ENCODE results near the gene FAM13B. TPM values are rescaled to one million over a fixed set of nuclear protein-coding genes. Genes with fewer than 3 reads are reported as not detected.

Gene FAM13B
- total RNA-seq, 1 experiment from 2014 or later, result 13.6 TPM

DNA sequence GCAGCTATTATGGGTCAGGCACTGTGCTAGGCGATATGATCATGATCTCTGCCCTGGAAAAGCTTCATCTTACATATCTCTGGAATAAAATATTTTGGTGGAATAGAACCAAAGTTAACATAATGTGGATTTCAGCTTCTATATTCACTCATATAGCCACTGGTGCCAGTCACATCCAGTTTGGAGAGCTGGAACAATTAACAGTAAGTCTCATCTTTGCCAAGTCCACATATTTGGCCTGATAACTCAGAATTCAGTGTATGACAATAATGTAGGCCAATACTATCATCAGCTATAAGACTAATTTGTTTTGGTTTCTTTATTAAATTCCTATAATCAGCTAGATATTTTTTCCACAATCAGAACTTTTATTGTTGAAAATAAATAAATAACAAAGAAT is 5.9 kb upstream of the FAM13B start:
- no peaks in the 10 kb centered on the region for H3K27me3 ChIP-seq (ENCODE audit: insufficient read depth, low read length)
- no TSS peak for BruUV-seq (replicated peaks)
- no peaks in the 10 kb centered on the region for H3K9me2 ChIP-seq (ENCODE audit: insufficient read depth)
- DNase-seq (ENCODE audit: low read depth, low spot score), result no peak
- no peak overlapping the region for H3K27ac ChIP-seq (ENCODE audit: low read depth, low read length)
- intact Hi-C loops (cut with micrococcal nuclease), result no loop called here
- H3K9ac ChIP-seq (ENCODE audit: low read length), result no peak overlapping the region
- no peaks in the 10 kb centered on the region for H4K20me1 ChIP-seq (ENCODE audit: insufficient read depth)
- RAD21 ChIA-PET (ENCODE audit: low non-redundant PET in 1 of 2, low total read pairs in 2 of 2, uncharacterized antibody in 2 of 2, unreplicated experiment in 2 of 2), result interaction anchor here in 1 of 2 experiments (1.0 kb wide), 1 partner anchor 260 kb away, joined by 4 read pairs; no protein-coding TSS in a partner anchor
- CTCF ChIA-PET, result interaction anchor here (1.3 to 1.5 kb wide), 3 partner anchors 26 to 260 kb away, joined by 4 to 9 read pairs (median 4); no protein-coding TSS in a partner anchor
- H3K4me2 ChIP-seq (ENCODE audit: low read length), result no peak overlapping the region
- H3K4me3 ChIP-seq (replicated peaks in 1 of 2; ENCODE audit: low read depth in 1 of 2, low read length in 2 of 2), result no peak overlapping the region
- POLR2A ChIA-PET, result no interaction called here
- no peak overlapping the region for H2AFZ ChIP-seq (ENCODE audit: low read depth, low read length, poor library complexity, severe bottlenecking)
- no peaks in the 10 kb centered on the region for H3K79me2 ChIP-seq (ENCODE audit: insufficient read depth, low read length)
- TF ChIP-seq CBX3 (IDR thresholded peaks at IDR 0.05; ENCODE audit: low read depth) (no peak), YY1 (IDR thresholded peaks at IDR 0.05; ENCODE audit: extremely low read depth, insufficient replicate concordance, low read depth, low read length) (no peak), SP1 (IDR thresholded peaks at IDR 0.05; ENCODE audit: low read depth) (no peak), ELF1 (IDR thresholded peaks at IDR 0.05; ENCODE audit: borderline replicate concordance, low read depth) (no peak)
- TF ChIP-seq, protein P1, sequence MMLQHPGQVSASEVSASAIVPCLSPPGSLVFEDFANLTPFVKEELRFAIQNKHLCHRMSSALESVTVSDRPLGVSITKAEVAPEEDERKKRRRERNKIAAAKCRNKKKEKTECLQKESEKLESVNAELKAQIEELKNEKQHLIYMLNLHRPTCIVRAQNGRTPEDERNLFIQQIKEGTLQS (IDR thresholded peaks at IDR 0.05), result no peak
- TF ChIP-seq, protein P2, sequence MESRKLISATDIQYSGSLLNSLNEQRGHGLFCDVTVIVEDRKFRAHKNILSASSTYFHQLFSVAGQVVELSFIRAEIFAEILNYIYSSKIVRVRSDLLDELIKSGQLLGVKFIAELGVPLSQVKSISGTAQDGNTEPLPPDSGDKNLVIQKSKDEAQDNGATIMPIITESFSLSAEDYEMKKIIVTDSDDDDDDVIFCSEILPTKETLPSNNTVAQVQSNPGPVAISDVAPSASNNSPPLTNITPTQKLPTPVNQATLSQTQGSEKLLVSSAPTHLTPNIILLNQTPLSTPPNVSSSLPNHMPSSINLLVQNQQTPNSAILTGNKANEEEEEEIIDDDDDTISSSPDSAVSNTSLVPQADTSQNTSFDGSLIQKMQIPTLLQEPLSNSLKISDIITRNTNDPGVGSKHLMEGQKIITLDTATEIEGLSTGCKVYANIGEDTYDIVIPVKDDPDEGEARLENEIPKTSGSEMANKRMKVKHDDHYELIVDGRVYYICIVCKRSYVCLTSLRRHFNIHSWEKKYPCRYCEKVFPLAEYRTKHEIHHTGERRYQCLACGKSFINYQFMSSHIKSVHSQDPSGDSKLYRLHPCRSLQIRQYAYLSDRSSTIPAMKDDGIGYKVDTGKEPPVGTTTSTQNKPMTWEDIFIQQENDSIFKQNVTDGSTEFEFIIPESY (IDR thresholded peaks at IDR 0.05; ENCODE audit: extremely low read depth, insufficient replicate concordance, low read length), result no peak
- H3K36me3 ChIP-seq (ENCODE audit: control insufficient read depth in 1 of 2, insufficient read depth in 2 of 2, low read length in 2 of 2), result no peaks in the 10 kb centered on the region
- ATAC-seq, result no peak
- peaks cover 10 to 15% of the 10 kb centered on the region in 2 experiments for H3K4me1 ChIP-seq (ENCODE audit: control insufficient read depth in 1 of 2, insufficient read depth in 2 of 2, low read length in 2 of 2)
- no peaks in the 10 kb centered on the region for H3K9me3 ChIP-seq (ENCODE audit: control insufficient read depth in 1 of 2, insufficient read depth in 1 of 2, low read depth in 1 of 2, low read length in 2 of 2)
